Measurements from ENCODE around the gene CFAP74.

DNA sequence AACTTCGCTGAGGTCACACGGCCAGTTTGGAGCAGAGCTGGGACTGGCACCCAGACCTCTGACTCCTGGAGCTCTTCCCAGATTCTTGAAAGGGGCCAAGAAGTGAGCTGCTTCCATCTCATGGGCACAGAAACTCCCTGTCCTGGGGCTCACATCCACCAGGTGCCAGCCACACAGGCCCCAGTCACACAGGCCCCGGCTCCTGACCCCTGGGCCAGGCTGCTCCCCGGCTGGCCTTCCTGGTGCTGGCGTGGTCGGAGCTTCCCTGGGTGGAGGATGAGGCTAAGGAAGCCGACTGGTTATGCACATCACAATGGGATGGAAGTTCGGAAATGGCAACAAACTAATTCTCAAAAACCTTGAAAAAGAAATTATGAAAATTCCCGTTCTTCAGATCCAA is 12.5 kb upstream of the CFAP74 start:
- TF ChIP-seq CTCF (conservative IDR thresholded peaks at IDR 0.05; ENCODE audit: low read depth, low read length): no peak
- TF ChIP-seq EZH2 (IDR thresholded peaks at IDR 0.05; ENCODE audit: low read length, unreplicated experiment): no peak

All from PC-3 (cell line).